IMR-90 (cell line): ENCODE measurements around the gene ARFGEF3. TPM values are rescaled to one million over a fixed set of nuclear protein-coding genes. Genes with fewer than 3 reads are reported as not detected.

Source experiments
- ATAC-seq: fragments of 200-7000 bp; cut with Tn5 transposase; 2 replicates; pipeline ENCODE4 v1.9.1; 2020; ENCODE audit warnings: low read depth, mild to moderate bottlenecking, moderate library complexity
- BruUV-seq: library from RNA; stranded (reverse); fragments of 400-500 nt; replicated peaks from 2 replicates; lab custom pipeline; 2021; lab: Mats Ljungman, UMichigan
- CTCF ChIA-PET: fragments of 300-600 bp; formaldehyde crosslinking; extraction: SDS; loops from one replicate; lab custom pipeline; 2021; ENCODE audit warnings: antibody characterized with exemption; lab: Yijun Ruan, JAX
- POLR2A ChIA-PET: fragments of 300-600 bp; sonication (Branson Sonifier 250); formaldehyde crosslinking; loops from one replicate; lab custom pipeline; 2022; ENCODE audit warnings: antibody characterized with exemption; ENCODE audit not compliant: unreplicated experiment; lab: Charles Lee
- DNase-seq: peaks from one replicate; pipeline ENCODE4 v3.0.0; 2013
- H2AFZ ChIP-seq: replicated peaks from 2 replicates; pipeline ENCODE3; 2013; ENCODE audit warnings: low read length, mild to moderate bottlenecking; ENCODE audit not compliant: poor library complexity
- H2AK5ac ChIP-seq: 2 replicates; pipeline ENCODE4 v1.6.1; 2013; ENCODE audit warnings: low read depth, low read length, inconsistent platforms
- H2AK9ac ChIP-seq: replicated peaks from 2 replicates; pipeline ENCODE3; 2013; ENCODE audit warnings: mild to moderate bottlenecking, low read depth, low read length, moderate library complexity; ENCODE audit not compliant: poor library complexity
- H2BK120ac ChIP-seq: 2 replicates; pipeline ENCODE4 v1.6.1; 2013; ENCODE audit warnings: low read depth, low read length, inconsistent platforms
- H2BK15ac ChIP-seq: 3 replicates; pipeline ENCODE4 v1.6.1; 2013; ENCODE audit warnings: low read depth, low read length, inconsistent platforms
- H2BK20ac ChIP-seq: 2 replicates; pipeline ENCODE4 v1.6.1; 2013; ENCODE audit warnings: low read depth, mild to moderate bottlenecking, inconsistent platforms, low read length, moderate library complexity
- H2BK5ac ChIP-seq: 2 replicates; pipeline ENCODE4 v1.6.1; 2013; ENCODE audit warnings: mild to moderate bottlenecking, low read depth, low read length, inconsistent platforms; ENCODE audit not compliant: poor library complexity, severe bottlenecking
- H3K14ac ChIP-seq: replicated peaks from 2 replicates; pipeline ENCODE4 v1.6.1; 2013; ENCODE audit warnings: low read depth, low read length, inconsistent platforms
- H3K18ac ChIP-seq: 2 replicates; pipeline ENCODE4 v1.6.1; 2013; ENCODE audit warnings: low read depth, low read length, control low read depth
- H3K23ac ChIP-seq: 2 replicates; pipeline ENCODE4 v1.6.1; 2013; ENCODE audit warnings: low read depth, low read length, inconsistent platforms
- H3K27ac ChIP-seq: 2 replicates; pipeline ENCODE4 v1.5.1; 2013; ENCODE audit warnings: mild to moderate bottlenecking, control low read depth, low read length; ENCODE audit not compliant: insufficient read depth
- H3K27me3 ChIP-seq: 2 replicates; pipeline ENCODE4 v1.6.1; 2013; ENCODE audit warnings: low read length; ENCODE audit not compliant: control insufficient read depth, insufficient read depth
- H3K36me3 ChIP-seq: 2 replicates; pipeline ENCODE4 v1.6.1; 2013; ENCODE audit warnings: low read length, mixed read lengths; ENCODE audit not compliant: control insufficient read depth, insufficient read depth
- H3K4ac ChIP-seq: 2 replicates; pipeline ENCODE4 v1.6.1; 2013; ENCODE audit warnings: low read depth, low read length, inconsistent platforms
- H3K4me1 ChIP-seq: 2 replicates; pipeline ENCODE4 v1.6.1; 2013; ENCODE audit warnings: low read length, mixed read lengths; ENCODE audit not compliant: control insufficient read depth, insufficient read depth
- H3K4me2 ChIP-seq: 2 replicates; pipeline ENCODE4 v1.6.1; 2013; ENCODE audit warnings: low read depth, mild to moderate bottlenecking, control low read depth, low read length, moderate library complexity
- H3K4me3 ChIP-seq: 2 replicates; pipeline ENCODE4 v1.5.1; 2013; ENCODE audit warnings: low read depth, mild to moderate bottlenecking, control low read depth, low read length, moderate library complexity; ENCODE audit not compliant: insufficient read depth
- H3K56ac ChIP-seq: 2 replicates; pipeline ENCODE4 v1.6.1; 2013; ENCODE audit warnings: low read length, inconsistent platforms; ENCODE audit not compliant: insufficient read depth; ENCODE audit errors: extremely low read depth
- H3K79me1 ChIP-seq, 2 experiments: 2 replicates each; pipeline ENCODE4 v1.6.1; 2013; ENCODE audit warnings: low read length in 2 of 2, inconsistent platforms in 1 of 2, low read depth in 1 of 2
- H3K9ac ChIP-seq: 2 replicates; pipeline ENCODE4 v1.6.1; 2013; ENCODE audit warnings: low read depth, low read length, control low read depth
- H3K9me1 ChIP-seq: 2 replicates; pipeline ENCODE4 v1.6.1; 2013; ENCODE audit warnings: low read length, inconsistent platforms; ENCODE audit not compliant: insufficient read depth
- H3K9me3 ChIP-seq: 2 replicates; pipeline ENCODE4 v1.6.1; 2013; ENCODE audit warnings: low read length; ENCODE audit not compliant: control insufficient read depth, insufficient read depth
- H4K20me1 ChIP-seq: 2 replicates; pipeline ENCODE4 v1.6.1; 2013; ENCODE audit warnings: low read length, inconsistent platforms; ENCODE audit not compliant: insufficient read depth
- H4K5ac ChIP-seq: 2 replicates; pipeline ENCODE4 v1.6.1; 2013; ENCODE audit warnings: mild to moderate bottlenecking, low read depth, low read length, control low read depth
- H4K8ac ChIP-seq, 2 experiments: 2 replicates each; pipeline ENCODE4 v1.6.1; 2013; ENCODE audit warnings: low read depth in 2 of 2, low read length in 2 of 2, control low read depth in 1 of 2, inconsistent platforms in 1 of 2
- H4K91ac ChIP-seq: 2 replicates; pipeline ENCODE4 v1.6.1; 2013; ENCODE audit warnings: low read depth, low read length, inconsistent platforms; ENCODE audit not compliant: insufficient read depth
- CTCF ChIP-seq: conservative IDR thresholded peaks from 2 replicates; pipeline ENCODE4 v1.5.1; 2012; ENCODE audit warnings: mild to moderate bottlenecking, low read depth, low read length, improper control_type of control experiment
- MAFK ChIP-seq: IDR thresholded peaks from 2 replicates; pipeline ENCODE4 v1.6.1; 2012; ENCODE audit warnings: low read depth, low read length, improper control_type of control experiment
- MXI1 ChIP-seq: IDR thresholded peaks from 2 replicates; pipeline ENCODE4 v1.6.1; 2012; ENCODE audit warnings: low read depth, mild to moderate bottlenecking, low read length, moderate library complexity, borderline replicate concordance
- NFE2L2 ChIP-seq: fragments of 150-350 bp; IDR thresholded peaks from 2 replicates; pipeline ENCODE4 v1.6.1; 2016; ENCODE audit warnings: low read depth, mild to moderate bottlenecking, low read length
- WGBS, 2 experiments: methylation state at CpG; one replicate each; pipeline versions ENCODE4 v1.1.5 to v1.1.7; 2013; ENCODE audit warnings: missing lambda C conversion rate in 2 of 2; ENCODE audit not compliant: insufficient read length in 1 of 2; ENCODE audit errors: extremely low coverage in 2 of 2; 5-methylcytosine and 5-hydroxymethylcytosine counted together
- dilution Hi-C: fragments of 300-500 bp; cut with HindIII; formaldehyde crosslinking; loops from one replicate; pipeline ENCODE4 v1.14.3; 2018; ENCODE audit warnings: low sequenced_read_pairs; ENCODE audit not compliant: unreplicated experiment
- in situ Hi-C: fragments of 300-500 bp; cut with MboI; formaldehyde crosslinking; loops from 3 replicates; pipeline ENCODE4 v1.14.3; 2019; ENCODE audit warnings: low sequenced_read_pairs, inconsistent platforms, mixed read lengths
- intact Hi-C: fragments of 100-400 bp; cut with micrococcal nuclease; formaldehyde crosslinking; loops from 2 replicates; pipeline ENCODE4 v1.10.0; 2022
- polyA plus RNA-seq, 3 experiments: library from polyadenylated mRNA; depleted of rRNA; stranded (reverse); fragments of >200 nt; gene quantifications; 2 replicates each; pipeline ENCODE4 v1.2.3, GENCODE V29; 2012; ENCODE audit warnings: low replicate concordance in 1 of 3
- total RNA-seq: library from RNA; depleted of rRNA; stranded (reverse); fragments of >200 nt; gene quantifications from 2 replicates; pipeline ENCODE4 v1.2.3, GENCODE V29; 2012

The ARFGEF3 gene
- total and polyA plus RNA-seq, 2 of the 4 experiments (the other 2 are of a cell fraction), result under 0.01 to 0.02 TPM

GRCh38 chr6:138287144-138287955 lies 125.6 kb downstream of the ARFGEF3 start:
- H2AK5ac ChIP-seq, result peak overlapping the region; percentile 37; the same call in 1 of the 2 replicates
- no peak overlapping the region for H3K18ac ChIP-seq
- intact Hi-C loops, result loop anchor here (5.0 kb wide), 1 partner anchor 170 kb away; no protein-coding TSS in a partner anchor
- no TSS peak for BruUV-seq
- 0 out of 2 replicates have a peak, but pooled peaks cover 4% of the 10 kb centered on the region for H3K9me1 ChIP-seq
- no peak overlapping the region for H3K4me3 ChIP-seq
- POLR2A ChIA-PET, result no interaction called here
- H2BK120ac ChIP-seq, result peak overlapping the region; percentile 58
- no peak overlapping the region for H4K5ac ChIP-seq
- dilution Hi-C loops, result no loop called here
- no peak overlapping the region for H3K4me2 ChIP-seq
- no peak overlapping the region for H3K56ac ChIP-seq
- H4K20me1 ChIP-seq, result no peaks in the 10 kb centered on the region
- 70% methylated on average over 3 of the region's 11 CpGs; no CpG with 5 or more reads in 1 of the 2 experiments for WGBS, 2 experiments
- H3K36me3 ChIP-seq, result no peaks in the 10 kb centered on the region
- no peak overlapping the region for H4K91ac ChIP-seq
- CTCF ChIA-PET, result interaction anchor here (0.6 to 1.1 kb wide), 3 partner anchors 9 to 31 kb away, joined by 3 to 4 read pairs (median 3); no protein-coding TSS in a partner anchor
- no peaks in the 10 kb centered on the region for H3K4me1 ChIP-seq
- no peak overlapping the region for H2BK5ac ChIP-seq
- 0 out of 2 replicates have a peak overlapping the region, but pooled peaks have one; percentile 34 for H2BK20ac ChIP-seq
- no peak overlapping the region for H3K9ac ChIP-seq
- TF ChIP-seq NFE2L2, result no peak
- no peak for TF ChIP-seq MXI1
- 0 out of 2 replicates have a peak, but pooled peaks have one; percentile 6 for TF ChIP-seq CTCF
- no peak for TF ChIP-seq MAFK
- H3K14ac ChIP-seq, result no peak overlapping the region
- H3K27ac ChIP-seq, result no peak overlapping the region
- peak overlapping the region; percentile 48 for H2AK9ac ChIP-seq
- H3K23ac ChIP-seq, result no peak overlapping the region
- no peak overlapping the region for H4K8ac ChIP-seq
- H2BK15ac ChIP-seq, result no peak overlapping the region; the same call in 2 of the 3 replicates
- DNase-seq, result no peak
- no peak for ATAC-seq
- H3K79me1 ChIP-seq, result no peaks in the 10 kb centered on the region
- peak overlapping the region; percentile 10 for H2AFZ ChIP-seq
- H3K9me3 ChIP-seq, result no peaks in the 10 kb centered on the region
- in situ Hi-C loops, result no loop called here
- 0 out of 2 replicates have a peak overlapping the region, but pooled peaks have one; percentile 3 for H3K4ac ChIP-seq
- peaks cover 7% of the 10 kb centered on the region for H3K27me3 ChIP-seq
